ENCODE data around the gene EFNB1. TPM values are rescaled to one million over a fixed set of nuclear protein-coding genes. Genes with fewer than 3 reads are reported as not detected.
A peak's percentile ranks its signal among the peaks of the same experiment; 100 is the strongest.

Gene EFNB1
- total and polyA plus RNA-seq, 9 of the 15 experiments (the other 6 are each of a cell fraction or from before 2014, with no cell fraction given) = 0.01 to 2.1 (median 0.99) TPM; not detected in 1

DNA sequence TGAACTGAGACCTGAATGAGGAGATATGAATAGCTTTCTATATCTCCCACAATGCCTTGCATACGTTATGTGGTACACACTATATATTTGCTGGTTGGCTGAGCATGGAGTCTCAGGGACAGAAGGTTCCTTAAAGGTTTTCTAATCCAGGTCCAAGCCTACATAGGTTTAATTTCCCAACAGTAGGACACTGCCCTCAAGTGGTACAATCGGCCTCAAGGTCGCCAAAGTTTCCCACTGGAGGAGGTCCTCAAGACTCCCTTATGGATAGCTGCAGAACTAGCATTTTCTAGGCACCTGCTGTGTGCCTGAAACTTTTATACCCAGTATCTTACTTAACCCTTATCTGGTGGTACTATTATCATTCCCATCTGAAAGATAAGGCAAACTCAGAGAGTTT, 21.0 kb upstream of the EFNB1 start (continued):
- TF ChIP-seq, protein P1, sequence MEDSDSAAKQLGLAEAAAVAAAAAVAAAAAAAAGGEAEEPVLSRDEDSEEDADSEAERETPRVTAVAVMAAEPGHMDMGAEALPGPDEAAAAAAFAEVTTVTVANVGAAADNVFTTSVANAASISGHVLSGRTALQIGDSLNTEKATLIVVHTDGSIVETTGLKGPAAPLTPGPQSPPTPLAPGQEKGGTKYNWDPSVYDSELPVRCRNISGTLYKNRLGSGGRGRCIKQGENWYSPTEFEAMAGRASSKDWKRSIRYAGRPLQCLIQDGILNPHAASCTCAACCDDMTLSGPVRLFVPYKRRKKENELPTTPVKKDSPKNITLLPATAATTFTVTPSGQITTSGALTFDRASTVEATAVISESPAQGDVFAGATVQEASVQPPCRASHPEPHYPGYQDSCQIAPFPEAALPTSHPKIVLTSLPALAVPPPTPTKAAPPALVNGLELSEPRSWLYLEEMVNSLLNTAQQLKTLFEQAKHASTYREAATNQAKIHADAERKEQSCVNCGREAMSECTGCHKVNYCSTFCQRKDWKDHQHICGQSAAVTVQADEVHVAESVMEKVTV (CRISPR knock-in tag; IDR thresholded peaks at IDR 0.05) = 0 out of 2 replicates have a peak, but pooled peaks have one; percentile 20
- TF ChIP-seq, protein P2, sequence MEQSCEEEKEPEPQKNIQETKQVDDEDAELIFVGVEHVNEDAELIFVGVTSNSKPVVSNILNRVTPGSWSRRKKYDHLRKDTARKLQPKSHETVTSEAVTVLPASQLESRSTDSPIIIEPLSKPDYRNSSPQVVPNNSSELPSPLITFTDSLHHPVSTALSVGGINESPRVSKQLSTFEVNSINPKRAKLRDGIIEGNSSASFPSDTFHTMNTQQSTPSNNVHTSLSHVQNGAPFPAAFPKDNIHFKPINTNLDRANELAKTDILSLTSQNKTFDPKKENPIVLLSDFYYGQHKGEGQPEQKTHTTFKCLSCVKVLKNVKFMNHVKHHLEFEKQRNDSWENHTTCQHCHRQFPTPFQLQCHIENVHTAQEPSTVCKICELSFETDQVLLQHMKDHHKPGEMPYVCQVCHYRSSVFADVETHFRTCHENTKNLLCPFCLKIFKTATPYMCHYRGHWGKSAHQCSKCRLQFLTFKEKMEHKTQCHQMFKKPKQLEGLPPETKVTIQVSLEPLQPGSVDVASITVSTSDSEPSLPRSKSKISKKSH (CRISPR knock-in tag; IDR thresholded peaks at IDR 0.05) = no peak
- TF ChIP-seq SMC3 (conservative IDR thresholded peaks at IDR 0.05; ENCODE audit: insufficient read depth, low read depth, low read length) (peak; percentile 41; the same call in 1 of the 2 replicates), JUN (IDR thresholded peaks at IDR 0.05; ENCODE audit: borderline replicate concordance, low read depth, low read length) (no peak), JUN (CRISPR knock-in tag; IDR thresholded peaks at IDR 0.05; ENCODE audit: borderline replicate concordance) (no peak), RAD21 (CRISPR knock-in tag; conservative IDR thresholded peaks at IDR 0.05 in 1 of 2, IDR thresholded peaks at IDR 0.05 in 1 of 2) (peak; percentile 44 to 71; a peak in 3 of 4 replicates)

Measured in K562 (cell line).